Prostate gland (tissue), 2 donors: ENCODE results near the gene TACR2.

ENCODE experiments used
- CTCF ChIP-seq, 4 experiments: fragments of 200-600 bp in 2 of 4; fragments of 450-650 bp in 2 of 4; sonication (generic) in 2 of 4; IDR thresholded peaks; 1 replicate in 3 of 4; 2 replicates in 1 of 4; pipeline ENCODE4 v1.5.1; 2016 to 2019; ENCODE audit warnings: antibody characterized with exemption in 4 of 4, mild to moderate bottlenecking in 2 of 4, moderate library complexity in 2 of 4
- POLR2AphosphoS5 ChIP-seq: sonication (generic); formaldehyde crosslinking; IDR thresholded peaks from one replicate; pipeline ENCODE4 v1.6.1; 2017; ENCODE audit warnings: antibody characterized with exemption

GRCh38 chr10:69356187-69356586 is 60.5 kb downstream of the TACR2 start:
- TF ChIP-seq POLR2AphosphoS5 (no peak), CTCF (IDR thresholded peaks at IDR 0.05) (no peak)
